CD4-positive, alpha-beta T cell treated with Interleukin-4 for 1 hour (primary cell): Measurements from ENCODE around the gene HOXD10.

ENCODE experiments used
- DNase-seq, 2 donors: peaks; one replicate each; pipeline ENCODE4 v3.0.0-alpha.2; 2020 to 2022

Gene HOXD10

GRCh38 chr2:176123411-176124109 is 7.0 kb downstream of the HOXD10 start:
- no peak for DNase-seq

GRCh38 chr2:176124110-176124946 is 7.8 kb downstream of the HOXD10 start:
- no peak for DNase-seq

GRCh38 chr2:176124947-176125771 is 8.6 kb downstream of the HOXD10 start:
- DNase-seq: no peak

GRCh38 chr2:176125772-176126054 is 9.1 kb downstream of the HOXD10 start:
- no peak for DNase-seq

- peak; percentile 59 to 68 for DNase-seq
These were observed 10.6 kb downstream of the HOXD10 start for GRCh38 chr2:176126929-176127773.

- DNase-seq: no peak
These were observed 11.1 kb downstream of the HOXD10 start for GRCh38 chr2:176127774-176128072.

GRCh38 chr2:176128172-176128981 is 11.8 kb downstream of the HOXD10 start:
- DNase-seq: no peak

- DNase-seq: no peak
These were observed 12.6 kb downstream of the HOXD10 start, which contains the start of gene HOXD8 for GRCh38 chr2:176128982-176129796. Gene HOXD8, plus strand, starts transcription at chr2:176129705. Its CDS starts 662 bp downstream, at chr2:176130367.

- DNase-seq: no peak
These were observed 13.2 kb downstream of the HOXD10 start for GRCh38 chr2:176129813-176130146.

GRCh38 chr2:176130147-176130956 is 13.8 kb downstream of the HOXD10 start:
- DNase-seq: no peak

GRCh38 chr2:176130957-176131847 is 14.6 kb downstream of the HOXD10 start:
- DNase-seq: no peak

GRCh38 chr2:176131848-176132158 is 15.2 kb downstream of the HOXD10 start:
- DNase-seq: no peak

GRCh38 chr2:176132205-176133171 is 15.9 kb downstream of the HOXD10 start:
- peak in 1 of 2 donors; percentile 30 for DNase-seq

GRCh38 chr2:176133389-176133788 is 16.8 kb downstream of the HOXD10 start:
- no peak for DNase-seq

- no peak for DNase-seq
These were observed 17.5 kb downstream of the HOXD10 start for GRCh38 chr2:176134035-176134434.

- DNase-seq: no peak
These were observed 18.5 kb downstream of the HOXD10 start for GRCh38 chr2:176135035-176135440.

GRCh38 chr2:176136374-176137251 is 20.0 kb downstream of the HOXD10 start:
- DNase-seq: no peak
